GM12874 (cell line): ENCODE measurements around the gene C16orf95.

Source experiments
- CTCF ChIP-seq: IDR thresholded peaks from 2 replicates; pipeline ENCODE4 v1.5.1; 2011; ENCODE audit warnings: low read depth, mild to moderate bottlenecking, control low read depth, low read length, moderate library complexity; ENCODE audit not compliant: insufficient read depth

The C16orf95 gene

GRCh38 chr16:87271256-87271655 is 45.9 kb downstream of the C16orf95 start:
- TF ChIP-seq CTCF = no peak

GRCh38 chr16:87267566-87267965 is 49.6 kb downstream of the C16orf95 start:
- no peak for TF ChIP-seq CTCF

DNA sequence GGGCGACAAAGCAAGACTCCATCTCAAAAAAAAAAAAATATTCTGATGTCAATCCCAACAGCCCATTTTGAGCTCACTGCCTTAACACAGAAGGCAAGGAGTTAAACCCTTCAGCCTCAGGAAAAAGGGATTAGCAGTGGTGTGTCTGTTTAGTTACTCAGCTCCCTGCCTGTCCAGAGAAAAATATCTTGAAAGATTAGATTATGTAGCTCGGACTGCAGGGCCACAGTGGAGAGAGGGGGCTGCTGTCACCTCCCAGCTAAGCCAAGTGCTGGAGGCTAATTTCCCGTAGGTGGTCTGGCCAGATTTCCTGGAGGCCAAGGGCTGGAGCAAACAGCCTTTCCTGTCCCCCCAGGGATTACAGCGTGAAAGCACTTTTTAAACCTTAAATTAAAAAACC is 50.3 kb downstream of the C16orf95 start:
- TF ChIP-seq CTCF = no peak

- no peak for TF ChIP-seq CTCF
Measured at GRCh38 chr16:87265261-87265660, 51.9 kb downstream of the C16orf95 start.

DNA sequence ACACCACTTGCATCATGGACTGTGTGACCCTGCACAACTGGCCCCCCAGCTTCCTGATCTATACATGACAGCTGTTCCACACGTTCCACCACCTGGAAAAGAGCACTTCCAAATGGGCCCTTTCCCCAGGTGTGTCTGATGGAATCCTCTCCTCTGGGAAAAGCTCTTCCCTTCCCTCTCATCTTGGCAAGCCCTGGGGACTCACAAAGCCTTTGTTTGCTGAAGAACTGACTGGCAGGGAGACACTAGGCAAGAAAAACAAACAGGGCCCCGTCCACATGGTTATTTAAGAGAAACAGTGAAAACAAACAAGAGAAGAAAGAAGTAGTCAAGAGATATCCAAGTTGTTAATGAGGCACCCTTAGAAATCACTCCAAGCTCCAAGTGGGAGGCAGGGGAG is 52.6 kb downstream of the C16orf95 start:
- no peak for TF ChIP-seq CTCF

GRCh38 chr16:87263418-87264052 is 53.7 kb downstream of the C16orf95 start:
- no peak for TF ChIP-seq CTCF

DNA sequence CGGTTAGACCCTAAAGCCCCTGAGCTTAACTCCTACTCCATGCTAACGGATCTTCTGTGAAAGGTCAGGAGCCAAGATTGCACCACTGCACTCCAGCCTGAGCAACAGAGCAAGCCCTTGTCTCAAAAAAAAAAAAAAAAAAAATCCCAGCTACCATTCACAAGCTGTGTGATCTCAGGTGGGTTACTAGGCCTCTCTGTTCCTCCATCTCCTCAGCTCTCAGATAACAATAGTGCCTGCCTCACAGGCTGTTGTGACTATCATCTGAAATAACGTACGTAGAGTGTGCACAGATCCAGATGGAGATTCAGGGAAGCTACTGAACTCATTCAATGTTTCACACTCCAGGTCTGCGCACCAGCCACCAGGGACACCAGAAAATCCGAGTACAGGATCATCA is 57.8 kb downstream of the C16orf95 start:
- no peak for TF ChIP-seq CTCF
